HepG2 (cell line): ENCODE results near the gene MYORG. TPM values are rescaled to one million over a fixed set of nuclear protein-coding genes. Genes with fewer than 3 reads are reported as not detected.

Experiments
- ATAC-seq: fragments of 200-7000 bp; cut with Tn5 transposase; 3 replicates; pipeline ENCODE4 v1.9.1; 2020; ENCODE audit warnings: mild to moderate bottlenecking, moderate library complexity
- BruUV-seq: library from RNA; stranded (reverse); fragments of 400-500 nt; replicated peaks from 2 replicates; lab custom pipeline; 2021; lab: Mats Ljungman, UMichigan
- CTCF ChIA-PET: fragments of 300-600 bp; formaldehyde crosslinking; extraction: SDS; loops from one replicate; lab custom pipeline; 2021; ENCODE audit warnings: low total read pairs, inconsistent platforms, low intra/inter-chr PET ratio; lab: Yijun Ruan, JAX
- POLR2A ChIA-PET: fragments of 350-600 bp; sonication (Branson Sonifier 250); formaldehyde crosslinking; loops from one replicate; lab custom pipeline; 2020; ENCODE audit warnings: antibody characterized with exemption, inconsistent platforms; lab: Yijun Ruan, JAX
- DNase-seq: peaks from one replicate; pipeline ENCODE4 v3.0.0-alpha.2; 2015; ENCODE audit warnings: low spot score
- FAIRE-seq: peaks from 3 replicates; lab custom pipeline; 2011; peaks lifted over from hg19 to GRCh38; lab: Jason Lieb, UNC
- H2AFZ ChIP-seq: one replicate; pipeline ENCODE4 v1.6.1; 2011; ENCODE audit warnings: low read length, inconsistent platforms
- H3K27ac ChIP-seq: fragments of 300-600 bp; 3 replicates; pipeline ENCODE4 v1.8.0; 2011; ENCODE audit warnings: mixed run types, mild to moderate bottlenecking, mixed read lengths, low read length, inconsistent platforms; ENCODE audit not compliant: insufficient read depth; ENCODE audit errors: extremely low read length
- H3K27me3 ChIP-seq, 2 experiments: fragments of 200-600 bp in 1 of 2; 2 replicates in 1 of 2; 3 replicates in 1 of 2; pipeline versions ENCODE4 v1.6.0 to v1.8.0; 2011; ENCODE audit warnings: low read length in 2 of 2, mild to moderate bottlenecking in 2 of 2, moderate library complexity in 2 of 2, inconsistent platforms in 1 of 2; ENCODE audit not compliant: insufficient read depth in 2 of 2, control insufficient read depth in 1 of 2
- H3K36me3 ChIP-seq, 2 experiments: fragments of 200-600 bp in 1 of 2; replicated peaks in 1 of 2; 2 replicates in 1 of 2; 3 replicates in 1 of 2; pipeline versions ENCODE4 v1.5.1 to v1.8.0; 2011; ENCODE audit warnings: low read length in 2 of 2, inconsistent platforms in 1 of 2; ENCODE audit not compliant: insufficient read depth in 2 of 2, control insufficient read depth in 1 of 2
- H3K4me1 ChIP-seq: 2 replicates; pipeline ENCODE4 v1.5.1; 2012; ENCODE audit warnings: low read length, inconsistent platforms; ENCODE audit not compliant: insufficient read depth
- H3K4me2 ChIP-seq: 2 replicates; pipeline ENCODE4 v1.6.0; 2011; ENCODE audit warnings: low read depth, low read length, inconsistent platforms
- H3K4me3 ChIP-seq, 3 experiments: fragments of 200-600 bp in 1 of 3; sonication (generic), shearing (Covaris generic) in 1 of 3; replicated peaks in 1 of 3; 2 replicates each; pipeline ENCODE4 v1.5.1; 2011 to 2016; ENCODE audit warnings: low read length in 3 of 3, inconsistent platforms in 2 of 3, low read depth in 2 of 3, mild to moderate bottlenecking in 2 of 3, control low read depth in 1 of 3, mixed read lengths in 1 of 3; ENCODE audit not compliant: insufficient read depth in 1 of 3
- H3K79me2 ChIP-seq: one replicate; pipeline ENCODE4 v1.6.1; 2011; ENCODE audit warnings: low read length, inconsistent platforms; ENCODE audit not compliant: insufficient read depth
- H3K9ac ChIP-seq: 2 replicates; pipeline ENCODE4 v1.6.0; 2011; ENCODE audit warnings: mild to moderate bottlenecking, low read depth, low read length, inconsistent platforms; ENCODE audit not compliant: insufficient read depth
- H3K9me3 ChIP-seq: 2 replicates; pipeline ENCODE4 v1.5.1; 2012; ENCODE audit warnings: mild to moderate bottlenecking, low read length
- H4K20me1 ChIP-seq: 2 replicates; pipeline ENCODE4 v1.6.0; 2011; ENCODE audit warnings: inconsistent platforms, mild to moderate bottlenecking, low read length, moderate library complexity; ENCODE audit not compliant: insufficient read depth
- DDIT3 ChIP-seq: sonication (generic); formaldehyde crosslinking; IDR thresholded peaks from 2 replicates; pipeline ENCODE4 v1.4.0; 2020; ENCODE audit warnings: mild to moderate bottlenecking, missing genetic modification reagents
- HDAC2 ChIP-seq: sonication (generic); formaldehyde crosslinking; IDR thresholded peaks from 2 replicates; pipeline ENCODE4 v1.4.0; 2020; ENCODE audit warnings: missing genetic modification reagents
- KLF13 ChIP-seq: sonication (generic); formaldehyde crosslinking; IDR thresholded peaks from 2 replicates; pipeline ENCODE4 v1.4.0; 2020; ENCODE audit warnings: mild to moderate bottlenecking, missing genetic modification reagents
- PHF8 ChIP-seq: sonication (generic); formaldehyde crosslinking; IDR thresholded peaks from 2 replicates; pipeline ENCODE4 v1.5.0; 2020; ENCODE audit warnings: missing genetic modification reagents
- RBFOX2 ChIP-seq: fragments of 200-400 bp; formaldehyde crosslinking; IDR thresholded peaks from 2 replicates; pipeline ENCODE4 v1.6.1; 2017; ENCODE audit warnings: low read depth, mild to moderate bottlenecking, low read length
- SPEN ChIP-seq: sonication (generic); formaldehyde crosslinking; IDR thresholded peaks from 2 replicates; pipeline ENCODE4 v1.5.1; 2020; ENCODE audit warnings: low read depth, mild to moderate bottlenecking, missing genetic modification reagents
- SRSF1 ChIP-seq: fragments of 200-400 bp; formaldehyde crosslinking; optimal IDR thresholded peaks from 2 replicates; pipeline ENCODE3; 2017; ENCODE audit warnings: mild to moderate bottlenecking, low read depth, low read length, moderate library complexity
- ZBTB20 ChIP-seq: sonication (generic); formaldehyde crosslinking; IDR thresholded peaks from 2 replicates; pipeline ENCODE4 v1.8.1; 2023; ENCODE audit warnings: missing genetic modification reagents, low read depth, mild to moderate bottlenecking, borderline replicate concordance
- ZNF121 ChIP-seq: sonication (generic); formaldehyde crosslinking; IDR thresholded peaks from 2 replicates; pipeline ENCODE4 v1.5.0; 2020; ENCODE audit warnings: mild to moderate bottlenecking, missing genetic modification reagents
- ZNF143 ChIP-seq: sonication (generic); formaldehyde crosslinking; IDR thresholded peaks from 2 replicates; pipeline ENCODE4 v1.4.0; 2020; ENCODE audit warnings: missing genetic modification reagents
- ZNF232 ChIP-seq: sonication (generic); formaldehyde crosslinking; IDR thresholded peaks from 2 replicates; pipeline ENCODE4 v1.4.0; 2020; ENCODE audit warnings: missing genetic modification reagents, borderline replicate concordance
- ZNF251 ChIP-seq: sonication (generic); formaldehyde crosslinking; IDR thresholded peaks from 2 replicates; pipeline ENCODE4 v1.9.0; 2021; ENCODE audit warnings: mild to moderate bottlenecking, missing genetic modification reagents
- ZNF543 ChIP-seq: sonication (generic); formaldehyde crosslinking; IDR thresholded peaks from 2 replicates; pipeline ENCODE4 v1.4.0; 2020; ENCODE audit warnings: mild to moderate bottlenecking, missing genetic modification reagents
- ZNF569 ChIP-seq: sonication (generic); formaldehyde crosslinking; IDR thresholded peaks from 2 replicates; pipeline ENCODE4 v1.5.0; 2020; ENCODE audit warnings: mild to moderate bottlenecking, missing genetic modification reagents, moderate library complexity, borderline replicate concordance
- ZNF616 ChIP-seq: sonication (generic); formaldehyde crosslinking; IDR thresholded peaks from 2 replicates; pipeline ENCODE4 v1.5.0; 2020; ENCODE audit warnings: low read depth, mild to moderate bottlenecking, missing genetic modification reagents
- WGBS: methylation state at CpG from one replicate; pipeline ENCODE4 v1.1.6; 2017; ENCODE audit warnings: low lambda C conversion rate; 5-methylcytosine and 5-hydroxymethylcytosine counted together
- in situ Hi-C: cut with HindIII; loops from 2 replicates; pipeline ENCODE4 v1.10.0; 2017; ENCODE audit warnings: low pct_unique_long_range_greater_than_20kb; ENCODE audit not compliant: extremely low pct_ligation_motif_present
- intact Hi-C: fragments of 100-400 bp; cut with micrococcal nuclease; formaldehyde crosslinking; loops from one replicate; pipeline ENCODE4 v1.10.0; 2022; ENCODE audit not compliant: unreplicated experiment
- polyA plus RNA-seq, 8 experiments: library from polyadenylated mRNA; depleted of rRNA in 3 of 8; stranded (reverse) in 7 of 8; unstranded in 1 of 8; fragments of >200 nt; fragmentation: Illumina TruSeq in 4 of 8; extraction: Trizol in 4 of 8; gene quantifications; 2 replicates each; pipeline versions ENCODE4 v1.2.1 to v1.2.3, GENCODE V29; 2011 to 2016; ENCODE audit warnings: low read depth in 4 of 8, missing spikeins in 1 of 8, mixed read lengths in 1 of 8; ENCODE audit not compliant: insufficient read depth in 1 of 8
- total RNA-seq, 5 experiments: library from RNA; depleted of rRNA; stranded (reverse); fragments of >200 nt; fragmentation: Illumina TruSeq; extraction: Trizol; gene quantifications; 2 replicates each; pipeline ENCODE4 v1.2.3, GENCODE V29; 2016; ENCODE audit warnings: low read depth in 1 of 5
- TF ChIP-seq, protein P1 (sequence below), 2 experiments: fragments of 450-650 bp in 1 of 2; sonication (generic) in 1 of 2; formaldehyde crosslinking; IDR thresholded peaks; 2 replicates each; pipeline versions ENCODE4 v1.5.0 to v1.8.0; 2020 to 2022; ENCODE audit warnings: mild to moderate bottlenecking in 1 of 2, missing genetic modification reagents in 1 of 2

Gene MYORG
- total and polyA plus RNA-seq, 2 of the 13 experiments (the other 11 are each of a cell fraction or from before 2014, with no cell fraction given): 11.1 to 22.4 TPM

GRCh38 chr9:34380034-34380510 is 3.4 kb upstream of the MYORG start (continued):
- TF ChIP-seq ZNF569 (peak; percentile 94; the same call in 1 of the 2 replicates), SRSF1 (no peak), DDIT3 (no peak), ZNF251 (no peak), HDAC2 (CRISPR knock-in tag) (no peak), SPEN (CRISPR knock-in tag) (no peak; the same call in 1 of the 2 replicates), KLF13 (CRISPR knock-in tag) (peak; percentile 7; the same call in 1 of the 2 replicates), PHF8 (CRISPR knock-in tag) (peak; percentile 13; the same call in 1 of the 2 replicates), ZNF616 (peak; percentile 20; the same call in 1 of the 2 replicates), RBFOX2 (no peak), ZNF232 (CRISPR knock-in tag) (no peak)
- TF ChIP-seq, all 625 proteins: peak for 44

DNA sequence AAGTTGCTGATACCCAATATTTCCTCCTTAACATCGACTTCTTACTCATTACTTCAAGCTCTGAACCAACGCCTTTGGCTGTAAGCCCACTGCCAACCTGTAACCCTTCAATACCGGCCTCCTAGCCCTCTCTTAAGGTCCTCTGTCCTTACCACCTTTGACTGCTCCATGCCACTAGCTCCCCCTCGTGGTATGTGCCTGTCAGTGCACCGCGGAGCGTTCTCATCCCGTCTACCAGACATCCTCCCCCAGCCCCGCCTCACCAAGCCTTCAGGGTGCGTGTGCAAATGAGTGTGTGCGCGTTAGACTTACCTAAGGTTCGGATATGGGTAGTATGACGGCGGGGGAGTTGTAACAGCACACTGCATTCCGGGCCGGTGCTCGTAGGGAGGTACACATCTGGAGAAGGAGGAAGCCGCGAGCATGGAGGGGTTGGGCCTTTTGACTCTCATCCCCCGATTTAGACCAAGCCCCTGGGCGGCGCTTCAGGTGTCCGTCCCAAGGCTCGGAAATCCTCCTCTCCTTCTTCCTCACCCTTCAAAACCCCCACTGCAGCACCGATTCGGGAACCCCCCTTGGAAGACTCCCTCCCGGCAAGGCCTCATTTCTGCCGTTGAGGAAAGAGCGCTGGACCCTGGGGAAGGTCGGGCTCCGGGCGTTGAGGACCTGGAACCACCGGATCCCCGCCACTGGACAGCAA is 2.8 kb upstream of the MYORG start:
- Histone ChIP-seq H3K27ac (peak overlapping the region; percentile 39), H3K4me1 (peaks cover 61% of the 10 kb centered on the region), H3K9me3 (no peaks in the 10 kb centered on the region), H3K4me2 (peak overlapping the region; percentile 89), H4K20me1 (no peaks in the 10 kb centered on the region), H3K4me3 (peak overlapping the region; percentile 57 to 81 (median 66)), H3K9ac (peak overlapping the region; percentile 46), H3K36me3 (no peaks in the 10 kb centered on the region), H3K27me3 (no peaks in the 10 kb centered on the region; a peak in 1 of 5 replicates), H3K79me2 (peaks cover 11% of the 10 kb centered on the region), H2AFZ (peak overlapping the region; percentile 59)
- in situ Hi-C loops (loop anchor here (5.0 kb wide), 1 partner anchor 47 kb away; no protein-coding TSS in a partner anchor), intact Hi-C loops (loop anchor here (1.0 to 5.0 kb wide), 2 partner anchors 47 to 127 kb away; no protein-coding TSS in a partner anchor)
- FAIRE-seq: peak; percentile 88
- POLR2A ChIA-PET: interaction anchor here (0.5 to 9.2 kb wide), 8 partner anchors 24 to 328 kb away, joined by 3 to 162 read pairs (median 5); partner anchors contain the start of gene DCAF12
- ATAC-seq: peak; percentile 26
- CTCF ChIA-PET: interaction anchor here (1.2 to 7.2 kb wide), 2 partner anchors 48 to 127 kb away, joined by 5 to 143 read pairs; partner anchors contain the start of genes KIF24 and NUDT2
- DNase-seq: peak; percentile 82
- BruUV-seq: no TSS peak
- 2% methylated on average over 27 of the region's 35 CpGs for WGBS
- peak; percentile 54; the same call in 1 of the 2 replicates for TF ChIP-seq ZBTB20
- no peak for TF ChIP-seq ZNF121 (CRISPR knock-in tag)
- 0 out of 2 replicates have a peak, but pooled peaks have one; percentile 54 for TF ChIP-seq ZNF543
- TF ChIP-seq, protein P1, sequence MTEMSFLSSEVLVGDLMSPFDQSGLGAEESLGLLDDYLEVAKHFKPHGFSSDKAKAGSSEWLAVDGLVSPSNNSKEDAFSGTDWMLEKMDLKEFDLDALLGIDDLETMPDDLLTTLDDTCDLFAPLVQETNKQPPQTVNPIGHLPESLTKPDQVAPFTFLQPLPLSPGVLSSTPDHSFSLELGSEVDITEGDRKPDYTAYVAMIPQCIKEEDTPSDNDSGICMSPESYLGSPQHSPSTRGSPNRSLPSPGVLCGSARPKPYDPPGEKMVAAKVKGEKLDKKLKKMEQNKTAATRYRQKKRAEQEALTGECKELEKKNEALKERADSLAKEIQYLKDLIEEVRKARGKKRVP (CRISPR knock-in tag; IDR thresholded peaks at IDR 0.05): 0 out of 4 replicates have a peak, but pooled peaks of 1 of the 2 experiments have one; percentile 17
- TF ChIP-seq ZNF143 (CRISPR knock-in tag): peak; percentile 41; the same call in 1 of the 2 replicates
